Fibroblast of lung (primary cell): ENCODE data around the gene METTL25. TPM values are rescaled to one million over a fixed set of nuclear protein-coding genes. Genes with fewer than 3 reads are reported as not detected.

ENCODE experiments used
- DNase-seq, 2 donors: peaks; one replicate each; pipeline versions ENCODE4 v3.0.0 to v3.0.0-alpha.2; 2010; ENCODE audit warnings: low read depth in 2 of 2
- H2AFZ ChIP-seq: 2 replicates; pipeline ENCODE4 v1.5.1; 2012; ENCODE audit warnings: low read length, control low read depth, inconsistent platforms
- H3K27ac ChIP-seq: 2 replicates; pipeline ENCODE4 v1.5.1; 2011; ENCODE audit warnings: low read length, control low read depth; ENCODE audit not compliant: insufficient read depth
- H3K27me3 ChIP-seq: 2 replicates; pipeline ENCODE4 v1.5.1; 2011; ENCODE audit warnings: mild to moderate bottlenecking, low read length; ENCODE audit not compliant: control insufficient read depth, insufficient read depth
- H3K36me3 ChIP-seq: 2 replicates; pipeline ENCODE4 v1.5.1; 2011; ENCODE audit warnings: low read length; ENCODE audit not compliant: control insufficient read depth, insufficient read depth
- H3K4me1 ChIP-seq: 2 replicates; pipeline ENCODE4 v1.5.1; 2011; ENCODE audit warnings: low read length; ENCODE audit not compliant: control insufficient read depth, insufficient read depth; ENCODE audit errors: extremely low read depth
- H3K4me2 ChIP-seq: 2 replicates; pipeline ENCODE4 v1.5.1; 2011; ENCODE audit warnings: low read length, control low read depth; ENCODE audit not compliant: insufficient read depth; ENCODE audit errors: extremely low read depth
- H3K4me3 ChIP-seq, 4 experiments: fragments of 200-600 bp in 1 of 4; sonication (generic) in 1 of 4; replicated peaks in 1 of 4; 2 replicates each; pipeline ENCODE4 v1.5.1; 2011 to 2016; ENCODE audit warnings: low read length in 4 of 4, low read depth in 3 of 4, mild to moderate bottlenecking in 3 of 4, control low read depth in 2 of 4, inconsistent platforms in 1 of 4, mixed read lengths in 1 of 4; ENCODE audit not compliant: insufficient read depth in 1 of 4; ENCODE audit errors: control extremely low read depth in 1 of 4
- H3K79me2 ChIP-seq: 2 replicates; pipeline ENCODE4 v1.5.1; 2012; ENCODE audit warnings: mild to moderate bottlenecking, low read length, inconsistent platforms; ENCODE audit not compliant: control insufficient read depth, insufficient read depth
- H3K9ac ChIP-seq: 2 replicates; pipeline ENCODE4 v1.5.1; 2011; ENCODE audit warnings: mild to moderate bottlenecking, low read length, control low read depth; ENCODE audit not compliant: insufficient read depth
- H3K9me3 ChIP-seq: 2 replicates; pipeline ENCODE4 v1.5.1; 2012; ENCODE audit warnings: low read depth, low read length; ENCODE audit not compliant: control insufficient read depth, insufficient read depth
- H4K20me1 ChIP-seq: 2 replicates; pipeline ENCODE4 v1.5.1; 2011; ENCODE audit warnings: low read length; ENCODE audit not compliant: control insufficient read depth, insufficient read depth; ENCODE audit errors: extremely low read depth
- CTCF ChIP-seq, 2 donors: IDR thresholded peaks in 1 of 2; conservative IDR thresholded peaks in 1 of 2; 1 replicate in 1 of 2; 2 replicates in 1 of 2; pipeline ENCODE4 v1.5.1; 2011 to 2012; ENCODE audit warnings: low read length in 2 of 2, control low read depth in 1 of 2, inconsistent platforms in 1 of 2, low read depth in 1 of 2, mild to moderate bottlenecking in 1 of 2
- EZH2 ChIP-seq: IDR thresholded peaks from 2 replicates; pipeline ENCODE4 v1.5.1; 2012; ENCODE audit warnings: low read length, control low read depth, mild to moderate bottlenecking; ENCODE audit errors: missing control alignments
- polyA plus RNA-seq, 2 donors: library from polyadenylated mRNA; depleted of rRNA in 1 of 2; stranded (reverse) in 1 of 2; unstranded in 1 of 2; fragments of >200 nt; gene quantifications; 2 replicates each; pipeline ENCODE4 v1.2.1, GENCODE V29; 2011 to 2012; ENCODE audit warnings: missing spikeins in 1 of 2
- total RNA-seq: library from RNA; depleted of rRNA; stranded (reverse); fragments of >200 nt; gene quantifications from 2 replicates; pipeline ENCODE4 v1.2.1, GENCODE V29; 2014

METTL25 gene
- total and polyA plus RNA-seq, 2 donors (not counting 1 experiment from before 2014, with no cell fraction given) = 4.2 to 6.9 TPM

- no peak overlapping the region for H2AFZ ChIP-seq
- no peak overlapping the region for H3K4me3 ChIP-seq
- no peaks in the 10 kb centered on the region for H3K36me3 ChIP-seq
- no peak for TF ChIP-seq CTCF (conservative IDR thresholded peaks at IDR 0.05 in 1 of 2, IDR thresholded peaks at IDR 0.05 in 1 of 2; ENCODE audit: low read depth in 1 of 2, low read length in 2 of 2)
- no peak for TF ChIP-seq EZH2
- H3K4me1 ChIP-seq = no peaks in the 10 kb centered on the region
- no peak overlapping the region for H3K4me2 ChIP-seq
- no peaks in the 10 kb centered on the region for H4K20me1 ChIP-seq
- DNase-seq = no peak
- H3K9ac ChIP-seq = no peak overlapping the region
- no peak overlapping the region for H3K27ac ChIP-seq
- no peaks in the 10 kb centered on the region for H3K27me3 ChIP-seq
- no peaks in the 10 kb centered on the region for H3K9me3 ChIP-seq
- H3K79me2 ChIP-seq = no peaks in the 10 kb centered on the region
Measured at GRCh38 chr12:82515652-82516051, 157.3 kb downstream of the METTL25 start.

GRCh38 chr12:82517027-82517426 is 158.7 kb downstream of the METTL25 start:
- TF ChIP-seq CTCF (conservative IDR thresholded peaks at IDR 0.05 in 1 of 2, IDR thresholded peaks at IDR 0.05 in 1 of 2; ENCODE audit: low read depth in 1 of 2, low read length in 2 of 2) (peak; percentile 27 to 52), EZH2 (no peak)
- Histone ChIP-seq H3K27ac (no peak overlapping the region), H3K4me3 (no peak overlapping the region), H3K9ac (no peak overlapping the region), H2AFZ (no peak overlapping the region), H3K27me3 (no peaks in the 10 kb centered on the region), H3K4me1 (no peaks in the 10 kb centered on the region), H4K20me1 (no peaks in the 10 kb centered on the region), H3K4me2 (no peak overlapping the region), H3K9me3 (no peaks in the 10 kb centered on the region), H3K79me2 (no peaks in the 10 kb centered on the region), H3K36me3 (no peaks in the 10 kb centered on the region)
- no peak for DNase-seq

- Histone ChIP-seq H3K4me1 (no peaks in the 10 kb centered on the region), H3K27ac (no peak overlapping the region), H3K4me3 (no peak overlapping the region), H3K4me2 (no peak overlapping the region), H3K79me2 (no peaks in the 10 kb centered on the region), H2AFZ (no peak overlapping the region), H4K20me1 (no peaks in the 10 kb centered on the region), H3K36me3 (no peaks in the 10 kb centered on the region), H3K27me3 (no peaks in the 10 kb centered on the region), H3K9ac (no peak overlapping the region), H3K9me3 (no peaks in the 10 kb centered on the region)
- no peak for DNase-seq
- TF ChIP-seq CTCF (conservative IDR thresholded peaks at IDR 0.05 in 1 of 2, IDR thresholded peaks at IDR 0.05 in 1 of 2; ENCODE audit: low read depth in 1 of 2, low read length in 2 of 2) (no peak), EZH2 (no peak)
Measured at GRCh38 chr12:82517808-82518207, 159.5 kb downstream of the METTL25 start.
